ENCODE data around the gene CHD2. TPM values are rescaled to one million over a fixed set of nuclear protein-coding genes. Genes with fewer than 3 reads are reported as not detected.
"Not testable (repeated sequence)": the region's sequence is repeated elsewhere in the genome, so short reads cannot be mapped to it uniquely, and the experiment has no call there.

Gene CHD2
- total RNA-seq, 1 donor from 2014 or later: 67.5 TPM

DNA sequence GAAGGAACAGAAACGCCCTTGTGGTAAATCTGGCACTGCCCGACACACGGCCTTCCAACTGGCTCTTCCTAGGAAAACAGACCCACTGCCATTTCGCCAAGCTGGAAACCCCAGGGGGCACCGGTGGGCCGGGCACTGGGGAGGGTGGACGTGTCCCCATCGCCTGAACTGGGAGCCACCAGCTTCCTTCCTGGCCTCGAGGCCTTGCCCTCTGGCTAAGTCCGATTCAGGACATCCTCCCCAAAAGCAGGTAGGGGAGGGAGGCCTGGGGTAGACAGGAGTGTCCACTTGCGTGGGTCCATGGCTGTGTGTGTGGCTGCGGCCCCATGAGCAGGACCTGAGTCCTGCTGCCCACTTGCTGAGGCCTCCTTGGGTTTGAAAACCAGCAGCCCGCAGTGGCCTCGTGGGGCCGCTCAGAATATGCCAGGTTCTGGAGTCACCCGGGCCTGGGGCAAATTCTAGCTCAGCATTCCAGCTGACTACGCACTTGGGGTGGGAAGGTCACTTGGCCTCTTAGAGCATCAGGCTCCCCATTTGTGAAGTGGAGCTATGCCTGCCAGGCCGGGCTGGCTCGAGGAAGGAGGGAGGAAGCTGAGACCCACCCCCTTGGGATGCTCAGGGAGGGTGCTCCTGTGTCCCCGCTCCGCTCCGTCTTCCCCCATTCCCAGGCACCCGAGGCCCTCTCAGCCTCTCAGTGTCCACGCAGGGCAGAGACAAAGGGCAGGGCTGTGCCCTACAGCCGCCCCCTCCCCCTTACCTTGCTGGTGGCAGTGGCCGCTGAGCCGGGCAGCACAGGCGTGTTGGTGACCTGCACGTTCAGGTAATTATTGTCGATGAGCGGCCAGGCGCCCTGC is 151.3 kb downstream of the CHD2 start:
- no peak for ATAC-seq

DNA sequence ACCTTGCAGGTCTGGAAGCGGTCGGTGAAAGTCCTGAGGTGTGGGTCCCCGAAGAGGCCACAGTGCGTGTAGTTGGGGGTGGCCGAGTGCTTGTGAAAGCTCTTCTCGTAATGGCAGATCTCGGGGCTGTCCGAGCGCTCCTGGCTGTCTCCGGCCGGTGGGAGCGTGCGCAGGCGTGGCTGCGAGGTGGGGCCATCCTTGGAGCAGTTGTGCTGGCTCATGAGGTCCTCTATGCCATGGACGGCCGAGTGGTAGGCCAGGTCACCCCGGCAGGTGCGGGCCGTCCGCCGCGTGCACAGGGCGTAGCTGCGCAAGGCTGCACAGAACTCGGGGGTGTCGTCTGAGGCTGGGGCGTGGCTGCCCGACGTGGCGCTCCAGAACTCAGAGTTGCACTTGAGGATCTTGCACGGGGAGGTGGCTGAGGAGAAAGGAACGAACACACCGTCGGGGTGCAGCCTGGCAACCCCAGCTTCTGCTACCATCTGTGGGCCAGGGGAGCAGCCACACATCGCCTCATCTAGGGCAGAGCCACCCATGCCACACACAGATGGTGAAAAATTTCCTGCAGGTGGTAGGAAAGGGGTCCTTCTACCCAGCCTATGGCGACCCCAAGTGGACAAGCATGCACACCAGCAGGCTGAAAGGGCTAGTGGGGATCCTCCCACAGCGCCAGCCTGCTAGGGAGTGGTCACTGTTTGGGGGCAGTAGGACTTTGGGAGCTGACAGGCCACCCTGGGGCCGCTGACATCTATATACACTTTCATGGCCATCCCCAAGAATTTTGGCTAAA is 152.2 kb downstream of the CHD2 start:
- ATAC-seq: no peak

DNA sequence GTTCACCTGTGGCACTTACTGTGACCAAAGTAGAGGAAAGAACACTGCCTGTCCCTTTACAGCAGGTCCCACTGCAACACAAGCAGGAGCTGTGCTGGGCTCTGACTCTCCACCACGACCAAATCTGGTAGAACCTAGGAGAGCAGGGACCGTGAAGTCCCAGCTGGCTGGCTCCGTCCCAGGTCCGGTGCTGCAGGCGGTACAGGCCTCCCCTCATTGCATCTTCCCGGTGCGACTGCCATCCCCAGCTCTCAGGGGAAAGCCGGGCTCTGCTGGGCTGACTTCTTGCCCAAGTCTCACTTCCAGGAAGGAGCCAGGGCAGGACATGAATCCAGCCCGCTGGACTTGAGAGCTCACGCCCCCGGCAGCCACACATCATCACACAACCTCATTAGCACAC is 155.1 kb downstream of the CHD2 start:
- no peak for ATAC-seq

- ATAC-seq: no peak
Measured at GRCh38 chr15:93056836-93057235, 156.7 kb downstream of the CHD2 start.

DNA sequence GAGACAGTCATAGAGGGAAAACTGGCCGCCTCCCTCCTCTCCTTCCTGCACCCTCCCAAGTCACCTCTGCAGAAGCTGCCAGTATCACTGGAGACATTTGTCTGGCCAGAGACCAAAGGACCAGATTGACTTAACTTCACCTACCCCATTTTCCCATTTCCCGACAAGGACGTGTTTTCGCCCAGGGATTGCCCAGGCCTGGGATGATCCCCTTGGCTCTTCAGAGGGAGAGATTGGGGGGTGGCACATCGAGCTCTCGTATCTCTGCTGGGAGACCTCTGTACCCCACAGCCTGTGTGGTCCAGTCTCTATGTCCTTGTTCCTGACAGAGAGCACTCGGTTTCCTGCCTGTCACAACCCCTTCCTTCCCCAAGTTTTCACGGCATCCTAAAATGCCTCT is 157.5 kb downstream of the CHD2 start:
- no peak for ATAC-seq

- ATAC-seq: no peak
Measured at GRCh38 chr15:93058128-93058527, 158.0 kb downstream of the CHD2 start.

- no peak for ATAC-seq
Measured at GRCh38 chr15:93058904-93059427, 158.8 kb downstream of the CHD2 start.

- ATAC-seq: no peak
Measured at GRCh38 chr15:93059442-93059841, 159.3 kb downstream of the CHD2 start.

DNA sequence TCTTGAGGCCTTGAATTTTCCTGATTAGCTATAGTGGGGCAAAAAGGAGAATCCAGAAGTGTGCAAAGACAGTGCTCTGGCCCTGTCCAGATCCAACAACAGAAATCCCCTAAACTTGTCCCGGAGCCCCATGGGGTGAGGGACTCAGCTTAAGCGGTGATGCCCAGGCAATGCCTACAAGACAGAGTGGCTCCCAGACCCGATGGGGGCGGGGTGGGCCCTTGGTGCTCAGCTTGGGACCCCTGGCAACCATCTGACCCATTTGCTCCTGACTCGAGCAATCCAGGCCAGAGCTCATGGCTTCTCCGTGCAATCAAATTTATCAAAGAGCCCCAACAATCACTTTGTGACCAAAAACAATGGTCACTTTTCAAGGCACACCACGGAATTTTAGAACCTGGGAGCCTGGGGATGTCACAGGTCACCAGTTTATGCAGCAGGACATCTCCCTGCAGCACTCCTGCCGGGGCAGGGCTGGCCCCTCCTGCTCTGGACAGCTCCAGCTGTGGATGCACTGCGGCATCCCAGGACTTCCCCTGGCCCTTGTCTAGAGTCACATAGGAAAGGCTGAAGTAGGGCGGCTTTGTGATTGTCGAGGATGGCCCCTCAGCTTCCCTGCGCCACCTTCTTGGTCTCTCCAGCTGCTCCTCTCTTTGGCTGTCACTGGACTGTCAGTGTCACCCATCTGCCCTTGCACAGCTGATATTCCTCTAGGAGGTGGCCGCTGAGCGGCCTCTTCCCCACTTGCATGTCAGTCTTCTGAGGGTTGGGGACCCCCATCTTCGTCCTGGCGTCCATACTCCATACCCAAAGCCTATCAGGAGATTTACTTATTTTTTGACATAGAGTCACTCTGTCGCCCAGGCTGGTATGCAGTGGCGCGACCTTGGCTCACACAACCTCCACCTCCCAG is 160.5 kb downstream of the CHD2 start:
- no peak for ATAC-seq

DNA sequence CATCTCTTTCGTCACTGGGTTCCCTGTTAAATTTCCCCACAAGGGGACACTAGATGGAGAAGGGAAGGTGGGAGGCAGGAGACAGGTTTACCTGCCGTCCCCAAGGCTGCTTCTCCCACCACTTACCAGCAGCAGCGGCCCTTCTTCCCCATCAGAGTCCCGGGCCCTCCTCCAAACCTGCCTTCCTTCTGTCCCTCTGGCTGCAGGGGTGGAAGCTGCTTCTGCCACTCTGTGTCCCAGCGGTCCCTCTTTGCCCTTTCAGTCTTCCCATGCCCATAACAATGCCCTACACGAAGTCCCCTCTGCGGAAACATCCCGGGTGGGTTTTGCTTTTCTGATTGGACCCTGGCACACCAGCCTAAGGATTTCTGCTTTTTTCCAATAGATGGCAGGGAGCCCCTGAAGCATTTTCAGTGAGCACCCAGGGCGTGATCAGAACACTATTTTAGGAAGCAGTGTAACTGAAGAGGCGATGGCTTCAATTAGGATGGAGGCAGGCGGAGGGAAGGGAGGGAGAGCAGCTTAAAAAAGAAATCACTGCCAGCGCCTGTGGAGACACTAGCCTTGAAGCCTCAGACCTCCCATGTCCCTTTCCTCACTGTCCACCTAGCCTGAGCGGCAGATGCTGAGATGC is 162.6 kb downstream of the CHD2 start:
- not testable (repeated sequence) for ATAC-seq

DNA sequence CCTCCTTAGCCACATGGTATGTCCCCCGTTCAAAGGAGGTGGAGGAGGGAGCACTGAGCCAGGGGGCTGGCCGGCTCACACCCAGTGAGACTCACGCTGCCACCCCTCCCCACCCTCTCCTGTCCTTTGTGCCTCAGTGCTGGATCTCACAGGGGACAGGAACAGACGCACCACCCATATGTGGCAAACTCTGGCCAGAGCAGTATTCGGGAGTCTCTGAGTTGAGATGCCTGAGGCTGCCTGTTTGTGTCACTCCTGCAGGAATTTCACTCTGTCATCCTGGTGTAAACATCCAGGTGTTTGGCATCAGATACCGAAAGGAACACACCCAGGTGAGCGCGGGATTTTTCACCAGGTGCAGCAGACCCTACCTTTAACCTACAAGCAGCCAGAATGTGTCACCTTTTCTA is 163.1 kb downstream of the CHD2 start:
- peak; percentile 78 for ATAC-seq

GRCh38 chr15:93063796-93064690 is 163.9 kb downstream of the CHD2 start:
- peak; percentile 72 for ATAC-seq

DNA sequence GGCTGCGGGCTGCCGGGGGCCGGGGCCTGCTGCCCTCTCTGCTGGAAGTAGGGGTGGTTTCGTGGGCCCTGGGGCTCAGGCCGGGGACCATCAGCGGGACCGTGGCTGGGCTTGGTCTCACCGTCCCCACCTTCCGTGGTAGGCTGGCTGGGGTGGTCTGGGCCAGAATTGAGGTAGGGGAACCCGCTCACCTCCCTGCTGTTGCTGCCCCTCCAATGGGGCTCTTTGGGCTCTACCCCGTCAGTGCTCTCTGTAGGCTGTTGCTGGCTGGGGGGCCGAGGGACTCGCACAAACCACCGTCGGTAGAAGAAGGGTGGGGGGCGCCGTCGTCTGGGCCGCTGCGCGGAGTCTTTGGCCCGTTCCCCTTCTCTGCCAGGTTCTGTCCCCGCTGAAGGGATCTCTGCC is 165.5 kb downstream of the CHD2 start:
- no peak for ATAC-seq

DNA sequence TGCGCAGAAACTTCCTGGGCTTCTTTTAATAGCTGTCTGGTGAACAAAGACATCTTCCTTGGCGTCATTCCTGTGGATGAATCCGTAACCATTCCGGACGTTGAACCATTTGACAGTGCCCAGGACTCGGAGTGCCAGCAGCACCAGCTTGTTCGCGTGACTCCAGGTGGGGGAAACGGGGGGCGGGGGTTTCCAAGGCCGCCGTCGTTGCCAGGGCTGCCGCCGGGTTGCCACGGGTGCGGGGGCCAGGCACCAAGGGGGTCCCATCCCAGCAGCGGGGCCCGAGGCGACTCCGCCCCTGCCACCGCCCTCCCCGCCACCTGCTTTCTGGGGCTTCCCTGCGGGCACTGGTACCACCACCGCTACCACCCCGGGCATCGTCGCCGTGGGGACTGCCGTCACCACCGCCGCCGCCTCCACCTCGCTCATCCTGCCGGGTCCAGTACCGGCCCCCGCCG is 166.1 kb downstream of the CHD2 start:
- ATAC-seq: no peak

DNA sequence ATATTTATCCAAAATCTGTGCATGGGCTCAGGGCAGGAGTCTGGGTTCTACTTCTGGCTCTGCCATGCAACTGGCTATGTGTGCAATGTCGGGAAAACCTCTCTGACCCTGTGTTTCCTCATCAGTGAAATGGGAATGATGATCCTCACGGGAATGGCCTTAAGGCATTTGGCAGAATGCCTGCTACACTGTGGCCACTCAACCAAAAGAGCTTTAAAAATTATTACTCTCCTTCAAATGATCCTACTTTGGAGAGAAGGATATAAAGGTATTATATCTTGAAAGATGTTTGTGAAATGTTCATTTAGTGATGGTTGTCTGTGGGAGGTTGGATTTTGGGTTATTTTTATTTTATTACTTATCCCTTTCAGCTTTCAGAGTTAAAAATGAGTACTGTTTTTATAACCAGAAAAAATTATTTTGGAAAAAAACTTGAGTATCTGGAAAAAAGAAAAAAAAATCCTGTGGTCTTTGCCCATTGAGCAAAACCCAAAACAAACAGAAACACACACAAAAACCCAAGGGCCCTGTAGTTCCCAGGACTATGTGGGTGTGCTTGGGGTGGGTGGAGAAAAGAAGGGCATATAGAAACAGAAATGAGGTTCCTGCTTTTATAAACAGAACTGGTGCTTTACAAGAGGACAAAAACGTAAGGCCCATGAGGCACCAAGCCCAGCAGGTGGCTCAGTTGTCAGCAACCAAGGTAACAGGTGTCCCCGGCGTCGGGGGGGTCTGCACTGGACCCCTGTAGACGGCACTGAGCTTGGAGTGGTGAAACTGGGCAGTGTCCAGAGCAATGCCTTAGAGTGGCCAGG is 166.9 kb downstream of the CHD2 start:
- no peak for ATAC-seq

GRCh38 chr15:93067649-93068085 is 167.5 kb downstream of the CHD2 start:
- no peak for ATAC-seq

- no peak for ATAC-seq
Measured at GRCh38 chr15:93068581-93069199, 168.6 kb downstream of the CHD2 start.

GRCh38 chr15:93070132-93070531 is 170.0 kb downstream of the CHD2 start:
- peak; percentile 34 for ATAC-seq

DNA sequence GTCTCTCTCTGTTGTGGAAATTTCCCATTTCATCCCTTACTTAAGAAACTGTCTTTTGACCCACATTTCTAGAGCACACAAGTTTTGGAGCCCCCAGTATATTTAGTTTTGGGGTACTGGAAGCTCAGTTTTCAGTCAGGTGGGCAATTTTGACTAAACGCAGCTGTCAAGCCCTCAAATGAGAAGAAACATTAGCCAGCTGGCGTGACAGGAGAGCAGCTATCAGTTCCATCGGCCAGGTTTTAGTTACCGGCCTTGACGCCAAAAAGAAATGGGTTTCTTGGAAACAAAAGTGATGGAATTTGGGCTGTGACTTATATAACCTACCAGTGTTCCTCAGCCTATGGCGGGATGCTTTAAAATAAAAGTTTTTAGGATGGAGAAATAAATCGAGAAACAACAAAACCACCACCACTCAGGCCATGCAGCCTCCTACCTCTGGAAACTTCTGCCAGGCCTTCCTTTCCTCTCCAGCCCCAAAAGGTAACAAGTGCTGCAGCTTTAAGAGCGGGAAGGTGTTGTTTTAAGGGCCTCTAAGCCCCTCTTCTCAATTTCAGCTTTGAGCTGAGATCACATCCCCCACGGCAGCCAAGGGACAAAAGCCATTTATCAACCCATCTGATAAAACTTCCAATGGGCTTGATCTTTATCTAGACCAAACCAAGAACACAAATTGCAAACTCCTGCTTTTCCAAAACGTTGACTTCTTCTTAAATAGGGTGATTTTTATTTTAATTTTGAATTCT is 170.6 kb downstream of the CHD2 start:
- no peak for ATAC-seq

Measured in esophagus mucosa (tissue), 1 donor.